OCI-LY7 (cell line): Measurements from ENCODE around the gene PPM1M. TPM values are rescaled to one million over a fixed set of nuclear protein-coding genes. Genes with fewer than 3 reads are reported as not detected.

Experiments
- BruUV-seq: library from RNA; stranded (reverse); fragments of 400-500 nt; replicated peaks from 2 replicates; lab custom pipeline; 2021; lab: Mats Ljungman, UMichigan
- CTCF ChIA-PET: fragments of 300-600 bp; sonication (Branson Sonifier 250); formaldehyde crosslinking; loops from one replicate; lab custom pipeline; 2022; ENCODE audit warnings: antibody characterized with exemption; ENCODE audit not compliant: unreplicated experiment; lab: Charles Lee
- POLR2A ChIA-PET: fragments of 300-600 bp; sonication (Branson Sonifier 250); formaldehyde crosslinking; loops from one replicate; lab custom pipeline; 2022; ENCODE audit warnings: antibody characterized with exemption; lab: Charles Lee
- DNase-seq: peaks from one replicate; pipeline ENCODE4 v3.0.0-alpha.2; 2015; ENCODE audit warnings: low spot score
- H2AFZ ChIP-seq: fragments of 200-600 bp; sonication (generic), shearing (Covaris generic); 2 replicates; pipeline ENCODE4 v1.6.1; 2014; ENCODE audit warnings: mild to moderate bottlenecking, antibody characterized with exemption, low read length, moderate library complexity
- H3K27ac ChIP-seq: fragments of 200-600 bp; sonication (generic); 2 replicates; pipeline ENCODE4 v1.5.1; 2014; ENCODE audit warnings: mixed run types, low read depth, mild to moderate bottlenecking, moderate library complexity, low read length, inconsistent platforms; ENCODE audit not compliant: poor library complexity, severe bottlenecking
- H3K36me3 ChIP-seq: fragments of 200-600 bp; sonication (generic); 2 replicates; pipeline ENCODE4 v1.6.1; 2014; ENCODE audit warnings: mild to moderate bottlenecking, antibody characterized with exemption, low read length, moderate library complexity, mixed read lengths; ENCODE audit not compliant: insufficient read depth
- H3K4me1 ChIP-seq: fragments of 200-600 bp; sonication (generic); 2 replicates; pipeline ENCODE4 v1.5.1; 2014; ENCODE audit warnings: mild to moderate bottlenecking, low read length; ENCODE audit not compliant: insufficient read depth, poor library complexity, severe bottlenecking
- H3K4me2 ChIP-seq: fragments of 200-600 bp; sonication (generic); 2 replicates; pipeline ENCODE4 v1.6.1; 2014; ENCODE audit warnings: mild to moderate bottlenecking, low read length
- H3K4me3 ChIP-seq: fragments of 200-600 bp; sonication (generic); 2 replicates; pipeline ENCODE4 v1.5.1; 2014; ENCODE audit warnings: mild to moderate bottlenecking, low read depth, low read length; ENCODE audit not compliant: poor library complexity, severe bottlenecking
- H3K79me2 ChIP-seq: fragments of 200-600 bp; sonication (generic); 2 replicates; pipeline ENCODE4 v1.6.1; 2016; ENCODE audit warnings: low read depth, mild to moderate bottlenecking, low read length, moderate library complexity, mixed read lengths; ENCODE audit not compliant: insufficient read depth
- H3K9me2 ChIP-seq: fragments of 200-600 bp; sonication (generic); 2 replicates; pipeline ENCODE4 v1.6.1; 2016; ENCODE audit warnings: mild to moderate bottlenecking, low read length, mixed read lengths; ENCODE audit not compliant: insufficient read depth
- H3K9me3 ChIP-seq: fragments of 200-600 bp; sonication (generic); 2 replicates; pipeline ENCODE4 v1.6.1; 2014; ENCODE audit warnings: mild to moderate bottlenecking, mixed run types, low read length, mixed read lengths
- H4K20me1 ChIP-seq: fragments of 200-600 bp; sonication (generic); 2 replicates; pipeline ENCODE4 v1.6.1; 2014; ENCODE audit warnings: mild to moderate bottlenecking, antibody characterized with exemption, low read length, moderate library complexity, mixed read lengths; ENCODE audit not compliant: insufficient read depth
- EZH2phosphoT487 ChIP-seq: fragments of 200-600 bp; sonication (generic); IDR thresholded peaks from 2 replicates; pipeline ENCODE4 v1.6.1; 2018; ENCODE audit warnings: low read depth, borderline replicate concordance, mild to moderate bottlenecking, mixed run types, antibody characterized with exemption, low read length, moderate library complexity, mixed read lengths
- intact Hi-C: fragments of 100-400 bp; cut with micrococcal nuclease; formaldehyde crosslinking; loops from one replicate; pipeline ENCODE4 v1.10.0; 2022; ENCODE audit not compliant: unreplicated experiment
- total RNA-seq, 2 experiments: library from RNA; depleted of rRNA in 1 of 2; stranded (reverse); fragments of >200 nt in 1 of 2; shearing (Covaris generic) in 1 of 2; gene quantifications; 2 replicates each; pipeline ENCODE4 v1.2.3, GENCODE V29; 2014 to 2022
- TF ChIP-seq, protein P1 (sequence below): fragments of 200-600 bp; sonication (generic); conservative IDR thresholded peaks from 2 replicates; pipeline ENCODE4 v1.5.1; 2014; ENCODE audit warnings: mild to moderate bottlenecking, antibody characterized with exemption, low read length, moderate library complexity, mixed read lengths

The PPM1M gene
- total RNA-seq, 2 experiments from 2014 or later, result 4.4 to 15.6 TPM

- POLR2A ChIA-PET, result interaction anchor here (3.2 kb wide), 1 partner anchor 24 kb away, joined by 16 read pairs; the partner anchor contains the start of gene TLR9
- BruUV-seq, result no TSS peak
- peaks cover 15% of the 10 kb centered on the region; the same call in 1 of the 2 replicates for H3K79me2 ChIP-seq
These were observed 44.4 kb upstream of the PPM1M start for GRCh38 chr3:52200981-52201679.

DNA sequence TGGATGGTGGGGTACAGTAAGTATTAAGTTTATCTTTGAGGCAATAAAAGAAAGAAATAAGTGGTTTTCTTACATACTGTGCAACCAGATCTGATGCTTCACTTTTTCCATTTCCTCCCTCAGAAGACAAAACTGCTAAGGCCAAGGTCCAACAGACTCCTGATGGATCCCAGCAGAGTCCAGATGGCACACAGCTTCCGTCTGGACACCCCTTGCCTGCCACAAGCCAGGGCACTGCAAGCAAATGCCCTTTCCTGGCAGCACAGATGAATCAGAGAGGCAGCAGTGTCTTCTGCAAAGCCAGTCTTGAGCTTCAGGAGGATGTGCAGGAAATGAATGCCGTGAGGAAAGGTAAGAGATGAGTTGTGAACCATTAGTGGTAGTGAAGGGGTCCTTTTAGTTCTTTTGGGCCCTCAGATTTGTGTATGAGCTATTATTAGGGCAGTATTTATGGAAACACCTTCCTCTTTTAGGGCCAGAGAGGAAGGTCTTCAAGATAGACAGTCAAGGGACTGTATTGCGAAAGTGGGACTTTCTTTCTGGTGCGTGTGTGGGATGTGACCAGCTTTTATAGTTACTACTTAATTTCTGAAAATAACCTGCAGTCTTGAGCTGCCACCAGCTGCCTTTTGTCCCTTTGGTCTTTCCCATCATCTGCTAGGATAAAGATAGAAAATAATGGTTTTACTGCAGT lies 43.0 kb upstream of the PPM1M start:
- no TSS peak for BruUV-seq
- no peak overlapping the region for H3K27ac ChIP-seq
- no peak overlapping the region for H3K4me3 ChIP-seq
- H3K9me3 ChIP-seq, result no peaks in the 10 kb centered on the region
- intact Hi-C loops, result no loop called here
- H2AFZ ChIP-seq, result no peak overlapping the region
- H3K36me3 ChIP-seq, result peaks cover 79% of the 10 kb centered on the region
- TF ChIP-seq, protein P1, sequence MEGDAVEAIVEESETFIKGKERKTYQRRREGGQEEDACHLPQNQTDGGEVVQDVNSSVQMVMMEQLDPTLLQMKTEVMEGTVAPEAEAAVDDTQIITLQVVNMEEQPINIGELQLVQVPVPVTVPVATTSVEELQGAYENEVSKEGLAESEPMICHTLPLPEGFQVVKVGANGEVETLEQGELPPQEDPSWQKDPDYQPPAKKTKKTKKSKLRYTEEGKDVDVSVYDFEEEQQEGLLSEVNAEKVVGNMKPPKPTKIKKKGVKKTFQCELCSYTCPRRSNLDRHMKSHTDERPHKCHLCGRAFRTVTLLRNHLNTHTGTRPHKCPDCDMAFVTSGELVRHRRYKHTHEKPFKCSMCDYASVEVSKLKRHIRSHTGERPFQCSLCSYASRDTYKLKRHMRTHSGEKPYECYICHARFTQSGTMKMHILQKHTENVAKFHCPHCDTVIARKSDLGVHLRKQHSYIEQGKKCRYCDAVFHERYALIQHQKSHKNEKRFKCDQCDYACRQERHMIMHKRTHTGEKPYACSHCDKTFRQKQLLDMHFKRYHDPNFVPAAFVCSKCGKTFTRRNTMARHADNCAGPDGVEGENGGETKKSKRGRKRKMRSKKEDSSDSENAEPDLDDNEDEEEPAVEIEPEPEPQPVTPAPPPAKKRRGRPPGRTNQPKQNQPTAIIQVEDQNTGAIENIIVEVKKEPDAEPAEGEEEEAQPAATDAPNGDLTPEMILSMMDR, result no peak
- no peak for TF ChIP-seq EZH2phosphoT487
- ChIA-PET CTCF (interaction anchor here (1.2 to 1.6 kb wide), 2 partner anchors 18 to 77 kb away, joined by 3 to 4 read pairs; no protein-coding TSS in a partner anchor), POLR2A (interaction anchor here (3.2 kb wide), 1 partner anchor 23 kb away, joined by 16 read pairs; the partner anchor contains the start of gene TLR9)
- peak overlapping the region; percentile 22; the same call in 1 of the 2 replicates for H3K4me2 ChIP-seq
- H3K79me2 ChIP-seq, result peaks cover 15% of the 10 kb centered on the region; the same call in 1 of the 2 replicates
- no peaks in the 10 kb centered on the region for H4K20me1 ChIP-seq
- H3K9me2 ChIP-seq, result no peaks in the 10 kb centered on the region
- no peak for DNase-seq
- H3K4me1 ChIP-seq, result peaks cover 23% of the 10 kb centered on the region

More at GRCh38 chr3:52200981-52201679, 44.4 kb upstream of the PPM1M start:
- Histone ChIP-seq H3K9me2 (no peaks in the 10 kb centered on the region), H3K36me3 (peaks cover 67% of the 10 kb centered on the region), H3K4me1 (peaks cover 31% of the 10 kb centered on the region), H3K4me2 (no peak overlapping the region), H3K4me3 (no peak overlapping the region), H4K20me1 (no peaks in the 10 kb centered on the region), H2AFZ (no peak overlapping the region), H3K9me3 (no peaks in the 10 kb centered on the region), H3K27ac (no peak overlapping the region)
- CTCF ChIA-PET, result interaction anchor here (1.0 kb wide), 1 partner anchor 13 kb away, joined by 4 read pairs; no protein-coding TSS in a partner anchor
- TF ChIP-seq, protein P1, result no peak
- no peak for TF ChIP-seq EZH2phosphoT487
- intact Hi-C loops, result no loop called here
- DNase-seq, result no peak
